GM18861 (cell line): ENCODE data around the gene ATXN1.
A peak's percentile ranks its signal among the peaks of the same experiment; 100 is the strongest.

Source experiments
- ATAC-seq: cut with Tn5 transposase; IDR thresholded peaks from one replicate; pipeline ENCODE4 v1.9.1; 2021; ENCODE audit not compliant: unreplicated experiment

ATXN1 gene

GRCh38 chr6:16374461-16375200 is 386.6 kb downstream of the ATXN1 start:
- peak; percentile 66 for ATAC-seq

DNA sequence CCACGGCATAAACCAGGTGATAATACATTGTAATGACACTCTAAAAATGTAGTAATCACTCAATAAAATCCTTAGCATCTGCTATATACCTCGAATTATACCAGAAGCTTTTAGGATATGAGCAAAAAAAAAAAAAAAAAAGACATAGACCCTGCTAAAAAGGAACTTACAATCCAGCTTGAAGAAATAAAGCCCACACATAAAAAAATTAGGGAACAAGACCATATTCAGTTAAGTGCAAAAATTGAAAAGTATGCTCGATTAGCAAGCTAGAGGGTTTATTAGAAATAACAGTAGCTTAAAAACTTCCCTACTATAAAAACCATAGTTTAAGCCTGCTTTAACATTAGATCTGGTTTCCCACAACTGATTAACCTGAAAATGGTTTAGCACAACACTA is 387.2 kb downstream of the ATXN1 start:
- ATAC-seq, result no peak

- ATAC-seq, result no peak
These were observed 389.1 kb downstream of the ATXN1 start for GRCh38 chr6:16372029-16372776.

DNA sequence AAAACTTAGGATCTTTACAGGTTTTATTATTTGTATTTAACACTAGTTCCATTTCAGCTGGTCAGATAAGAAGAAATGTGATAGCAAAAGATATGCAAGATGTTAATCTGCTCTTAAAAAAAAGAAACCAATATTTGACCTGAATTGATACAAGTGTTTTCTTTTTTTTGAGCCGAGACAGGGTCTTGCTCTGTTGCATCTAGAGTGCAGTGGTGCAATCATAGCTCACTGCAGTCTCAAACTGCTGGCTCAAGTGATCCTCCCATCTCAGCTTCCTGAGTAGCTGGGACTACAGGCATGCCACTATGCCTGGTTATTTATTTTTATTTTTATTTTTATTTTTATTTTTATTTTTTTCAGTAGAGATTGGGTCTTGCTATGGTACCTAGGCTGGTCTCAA is 389.9 kb downstream of the ATXN1 start:
- ATAC-seq, result no peak

GRCh38 chr6:16370943-16371342 is 390.3 kb downstream of the ATXN1 start:
- no peak for ATAC-seq

DNA sequence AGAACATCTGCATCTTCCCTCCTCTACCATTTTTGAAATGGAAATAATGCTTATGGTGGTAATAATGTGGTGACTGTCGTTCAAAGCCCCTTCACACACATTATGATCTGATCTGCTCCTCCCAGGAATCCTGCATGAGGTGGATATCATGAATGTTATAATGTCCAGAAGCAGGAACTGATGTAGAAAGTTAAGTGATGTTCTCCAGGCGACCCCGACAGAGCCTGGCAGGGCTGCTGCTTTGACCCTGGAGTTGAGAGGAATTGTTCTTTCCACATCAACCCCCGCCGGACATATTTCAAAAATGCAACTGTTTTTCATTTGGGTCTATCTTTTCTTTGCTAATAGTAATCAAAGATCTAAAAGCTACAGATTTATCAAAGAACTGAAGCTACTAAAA is 391.3 kb downstream of the ATXN1 start:
- ATAC-seq, result no peak

DNA sequence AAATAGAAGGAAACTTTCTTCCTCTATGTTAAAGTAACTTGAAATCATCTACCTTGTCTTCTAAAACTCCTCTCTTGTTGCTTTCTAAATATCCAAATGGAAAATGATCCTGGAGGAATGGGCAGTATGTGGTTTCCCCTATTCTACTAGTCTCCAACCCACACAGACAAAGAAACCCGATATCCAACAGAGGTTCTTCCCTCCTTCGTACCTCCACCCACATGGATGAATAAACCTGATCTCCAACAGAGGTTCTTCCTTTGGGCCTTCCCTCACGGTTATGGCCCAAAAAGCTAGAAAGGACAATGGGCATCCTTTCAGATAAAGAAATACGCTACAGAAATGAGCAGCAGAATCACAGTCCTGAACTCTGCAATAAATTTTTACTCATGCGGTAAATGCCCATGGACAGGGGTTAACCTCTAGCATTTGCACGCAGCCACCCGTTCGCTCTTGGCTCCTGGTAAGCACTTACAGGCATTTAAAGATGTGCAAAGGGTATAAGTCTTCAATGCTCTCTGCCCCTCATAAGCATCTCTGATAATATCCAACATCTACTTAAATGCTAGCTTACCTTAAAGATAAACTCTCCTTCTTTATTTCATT is 392.0 kb downstream of the ATXN1 start:
- ATAC-seq, result no peak

DNA sequence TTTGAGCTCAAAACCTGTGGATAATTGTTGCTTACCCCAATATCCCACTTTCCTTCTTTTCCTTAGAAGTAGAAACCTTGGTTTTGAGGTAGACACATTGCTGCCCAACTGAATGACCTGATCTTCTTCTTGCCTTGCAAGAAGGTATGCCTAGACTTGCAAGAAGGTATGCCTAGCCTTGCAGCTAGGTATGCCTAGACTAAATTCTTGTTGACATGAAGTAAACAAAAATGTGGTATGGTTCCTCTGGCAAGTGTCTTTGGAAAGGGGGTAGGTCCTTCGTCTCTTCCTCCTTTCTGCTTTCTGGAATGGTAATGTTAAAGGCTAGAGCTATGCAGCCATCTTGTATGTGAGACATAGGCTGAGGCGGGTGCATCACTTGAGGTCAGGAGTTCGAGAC is 393.7 kb downstream of the ATXN1 start:
- no peak for ATAC-seq

DNA sequence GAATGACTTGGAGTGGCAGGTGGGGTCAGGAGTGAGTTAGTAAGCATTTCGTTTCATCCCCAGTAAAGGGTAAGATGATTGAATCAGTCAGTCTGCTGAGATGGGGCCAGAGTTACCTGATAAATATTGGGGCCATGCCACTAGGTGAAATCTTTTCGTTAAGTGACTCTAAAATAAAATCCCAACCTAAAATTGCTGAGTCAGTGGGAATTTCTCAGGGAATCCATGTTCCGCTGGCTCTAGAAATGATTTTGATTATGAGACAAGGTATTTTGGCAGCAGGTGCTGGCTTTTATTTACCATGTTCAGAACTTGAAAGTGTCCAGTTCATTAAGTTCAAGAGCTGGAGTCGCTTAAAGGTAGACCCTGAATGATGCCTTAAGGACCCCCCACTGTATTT is 397.5 kb downstream of the ATXN1 start:
- ATAC-seq, result no peak

GRCh38 chr6:16362819-16363589 is 398.3 kb downstream of the ATXN1 start:
- no peak for ATAC-seq

GRCh38 chr6:16362296-16362695 is 399.0 kb downstream of the ATXN1 start:
- ATAC-seq, result no peak

DNA sequence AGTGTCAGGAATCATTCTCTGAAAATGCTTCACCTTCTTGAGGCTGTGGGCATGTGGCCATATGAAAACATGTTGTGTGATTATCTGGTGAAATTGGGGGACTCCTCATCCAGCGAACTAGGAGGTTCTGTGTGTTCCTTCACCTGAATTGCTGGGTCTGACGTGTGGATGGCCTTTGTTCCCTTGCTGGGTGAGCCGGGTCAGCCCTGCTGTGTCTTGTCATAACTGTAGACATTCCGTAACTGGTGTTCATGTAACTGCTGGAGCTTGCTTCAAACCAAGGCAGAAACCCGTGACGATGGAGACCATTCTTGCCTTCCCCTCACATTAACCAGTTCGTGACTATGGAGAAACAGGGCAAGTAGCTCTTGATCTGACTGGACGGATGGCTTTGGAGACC is 399.4 kb downstream of the ATXN1 start:
- no peak for ATAC-seq

- ATAC-seq, result no peak
These were observed 400.1 kb downstream of the ATXN1 start for GRCh38 chr6:16361121-16361520.

DNA sequence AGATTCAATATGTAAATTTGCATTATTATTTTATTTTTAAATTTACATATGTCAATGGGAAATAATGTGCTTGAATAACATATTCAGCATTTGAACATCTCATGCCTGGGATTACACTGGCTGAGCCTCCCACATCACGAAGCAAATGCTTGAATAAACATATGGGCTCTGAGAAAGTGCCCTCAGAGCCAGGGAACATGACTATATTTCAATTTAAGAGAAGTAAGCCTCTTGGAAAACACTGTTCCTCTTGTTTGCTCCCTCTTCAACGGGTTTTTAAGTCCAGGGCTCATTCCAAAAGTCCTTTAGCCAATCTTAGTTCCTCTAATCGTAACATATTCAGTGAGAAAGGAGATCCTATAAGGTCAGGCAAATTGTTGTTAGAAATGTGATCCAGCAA is 400.9 kb downstream of the ATXN1 start:
- ATAC-seq, result no peak

GRCh38 chr6:16359563-16359962 is 401.7 kb downstream of the ATXN1 start:
- ATAC-seq, result no peak

DNA sequence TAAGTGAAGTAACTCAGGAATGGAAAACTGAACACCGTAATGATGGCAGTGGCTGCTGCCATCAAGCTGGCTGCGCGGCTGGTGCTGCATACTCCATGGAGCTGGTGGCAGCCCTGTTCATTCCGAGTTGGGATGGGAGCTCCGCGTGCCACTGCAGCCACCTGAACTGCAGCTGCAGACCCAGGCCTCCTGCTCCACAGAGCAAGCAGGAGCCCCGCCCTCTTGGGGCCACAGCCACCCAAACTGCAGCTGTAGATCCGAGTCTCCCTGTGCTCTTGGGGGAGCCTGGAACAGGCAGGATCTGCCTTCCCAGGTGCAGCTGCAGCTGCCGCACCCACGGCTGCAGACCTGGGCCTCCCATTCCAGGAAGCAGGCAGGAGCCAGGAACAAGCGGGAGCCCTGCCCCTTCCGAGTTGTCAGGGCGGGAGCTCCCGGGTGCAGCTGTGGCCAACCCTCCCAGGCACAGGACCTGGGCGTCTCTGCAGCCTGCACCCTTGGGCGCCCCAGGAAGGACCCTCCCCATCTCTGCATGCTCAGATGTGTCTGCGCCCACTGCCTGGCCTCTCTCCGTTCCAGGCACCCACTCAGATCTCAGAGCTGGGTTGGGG is 402.6 kb downstream of the ATXN1 start:
- no peak for ATAC-seq

DNA sequence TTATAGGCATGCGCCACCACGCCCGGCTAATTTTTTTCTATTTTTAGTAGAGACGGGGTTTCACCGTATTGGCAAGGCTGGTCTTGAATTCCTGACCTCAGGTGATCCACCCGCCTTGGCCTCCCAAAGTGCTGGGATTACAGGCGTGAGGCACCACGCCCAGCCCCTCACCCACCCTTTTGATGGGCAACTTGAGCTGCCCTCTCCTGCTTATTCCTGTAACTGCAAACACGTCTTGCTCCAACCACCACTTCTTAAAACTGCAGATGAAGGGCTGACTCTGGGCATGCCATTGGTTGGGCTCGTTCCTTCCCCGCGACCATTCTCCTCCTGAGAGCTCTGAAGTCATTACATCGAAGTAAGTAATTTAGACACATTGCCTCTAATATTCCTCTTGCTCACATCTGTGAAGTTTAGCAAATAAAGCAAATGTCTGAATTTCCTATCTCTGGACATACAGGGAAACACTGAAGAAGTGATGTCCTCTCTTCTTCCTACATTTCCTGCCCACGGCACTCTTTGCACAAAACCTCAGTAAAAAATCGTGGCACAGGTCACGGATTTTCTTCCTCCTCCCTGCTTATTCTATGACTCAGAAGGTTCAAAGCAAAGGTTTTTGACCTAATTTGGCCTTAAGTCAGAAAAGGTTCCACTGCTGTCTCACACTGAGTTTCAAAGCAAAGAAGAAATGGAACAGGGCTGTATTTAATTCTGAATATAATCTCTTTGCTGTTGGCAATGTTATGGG is 405.4 kb downstream of the ATXN1 start:
- no peak for ATAC-seq

- no peak for ATAC-seq
These were observed 406.0 kb downstream of the ATXN1 start for GRCh38 chr6:16355238-16355637.

GRCh38 chr6:16354692-16355091 is 406.6 kb downstream of the ATXN1 start:
- no peak for ATAC-seq

GRCh38 chr6:16352821-16353438 is 408.3 kb downstream of the ATXN1 start:
- no peak for ATAC-seq
